ENCODE data around the gene FRMD4A.

DNA sequence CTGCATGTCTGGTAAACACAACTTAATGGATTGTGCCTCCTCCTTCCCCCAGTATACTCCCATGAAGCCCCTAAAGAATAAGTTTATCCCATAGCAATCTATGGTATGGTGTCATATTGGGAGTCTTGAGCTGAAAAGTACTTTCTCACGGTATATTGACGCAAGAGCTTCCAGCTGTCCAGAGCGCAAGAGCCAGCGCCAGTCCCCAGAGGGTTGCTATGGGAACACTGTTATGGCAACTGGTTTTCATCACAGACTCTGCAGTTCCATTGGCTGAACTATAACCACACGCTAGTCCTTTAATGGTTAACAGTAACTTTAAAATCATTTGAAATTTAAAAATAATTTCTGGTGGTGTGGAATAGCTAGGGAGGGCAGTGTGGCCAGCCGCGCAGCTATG, 697.0 kb downstream of the FRMD4A start:
- TF ChIP-seq, protein P1, sequence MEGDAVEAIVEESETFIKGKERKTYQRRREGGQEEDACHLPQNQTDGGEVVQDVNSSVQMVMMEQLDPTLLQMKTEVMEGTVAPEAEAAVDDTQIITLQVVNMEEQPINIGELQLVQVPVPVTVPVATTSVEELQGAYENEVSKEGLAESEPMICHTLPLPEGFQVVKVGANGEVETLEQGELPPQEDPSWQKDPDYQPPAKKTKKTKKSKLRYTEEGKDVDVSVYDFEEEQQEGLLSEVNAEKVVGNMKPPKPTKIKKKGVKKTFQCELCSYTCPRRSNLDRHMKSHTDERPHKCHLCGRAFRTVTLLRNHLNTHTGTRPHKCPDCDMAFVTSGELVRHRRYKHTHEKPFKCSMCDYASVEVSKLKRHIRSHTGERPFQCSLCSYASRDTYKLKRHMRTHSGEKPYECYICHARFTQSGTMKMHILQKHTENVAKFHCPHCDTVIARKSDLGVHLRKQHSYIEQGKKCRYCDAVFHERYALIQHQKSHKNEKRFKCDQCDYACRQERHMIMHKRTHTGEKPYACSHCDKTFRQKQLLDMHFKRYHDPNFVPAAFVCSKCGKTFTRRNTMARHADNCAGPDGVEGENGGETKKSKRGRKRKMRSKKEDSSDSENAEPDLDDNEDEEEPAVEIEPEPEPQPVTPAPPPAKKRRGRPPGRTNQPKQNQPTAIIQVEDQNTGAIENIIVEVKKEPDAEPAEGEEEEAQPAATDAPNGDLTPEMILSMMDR (IDR thresholded peaks at IDR 0.05; ENCODE audit: low read depth, low read length, poor library complexity, severe bottlenecking) = no peak
- TF ChIP-seq EZH2phosphoT487 (IDR thresholded peaks at IDR 0.05; ENCODE audit: borderline replicate concordance, low read length) = no peak
